ENCODE measurements around the gene AUH.

- TF ChIP-seq CTCF (IDR thresholded peaks at IDR 0.05) (no peak), POLR2A (IDR thresholded peaks at IDR 0.05) (no peak), POLR2AphosphoS5 (IDR thresholded peaks at IDR 0.05) (peak in 3 of 4 donors; percentile 29 to 35 (median 31))
These were observed 17.0 kb upstream of the AUH start for GRCh38 chr9:91378695-91379127.
